H1 (cell line): ENCODE measurements around the gene SLC7A9.

Source experiments
- ASH2L ChIP-seq: fragments of 200-600, 300-600 bp; sonication (generic); IDR thresholded peaks from one replicate; pipeline ENCODE4 v1.7.1; 2017; ENCODE audit warnings: low read length
- CBX5 ChIP-seq: fragments of 300-800, 300-1000 bp; sonication (generic); IDR thresholded peaks from 2 replicates; pipeline ENCODE4 v1.7.1; 2016; ENCODE audit warnings: antibody characterized with exemption, low read length, low read depth
- EZH2 ChIP-seq: fragments of 200-600 bp; sonication (generic); IDR thresholded peaks from 2 replicates; pipeline ENCODE4 v1.7.1; 2012; ENCODE audit warnings: low read depth, mild to moderate bottlenecking, moderate library complexity, low read length, inconsistent platforms; ENCODE audit not compliant: severe bottlenecking
- POLR2A ChIP-seq, 2 experiments: IDR thresholded peaks; 1 replicate in 1 of 2; 2 replicates in 1 of 2; pipeline ENCODE4 v1.6.1; 2011; ENCODE audit warnings: low read depth in 2 of 2, low read length in 2 of 2, mild to moderate bottlenecking in 2 of 2; ENCODE audit errors: control extremely low read depth in 1 of 2
- POLR2AphosphoS5 ChIP-seq: IDR thresholded peaks from 2 replicates; pipeline ENCODE4 v1.6.1; 2011; ENCODE audit warnings: low read depth, low read length
- RAD21 ChIP-seq, 2 experiments: IDR thresholded peaks in 1 of 2; conservative IDR thresholded peaks in 1 of 2; 2 replicates each; pipeline ENCODE4 v1.6.1; 2011; ENCODE audit warnings: low read depth in 2 of 2, low read length in 2 of 2, improper control_type of control experiment in 1 of 2, inconsistent platforms in 1 of 2, mild to moderate bottlenecking in 1 of 2, moderate library complexity in 1 of 2
- RBBP5 ChIP-seq: IDR thresholded peaks from 2 replicates; pipeline ENCODE4 v1.7.1; 2012; ENCODE audit warnings: low read depth, mild to moderate bottlenecking, inconsistent platforms, low read length, moderate library complexity, borderline replicate concordance
- RFX5 ChIP-seq: IDR thresholded peaks from 2 replicates; pipeline ENCODE4 v1.6.1; 2011; ENCODE audit warnings: low read depth, low read length, improper control_type of control experiment, borderline replicate concordance
- TEAD4 ChIP-seq: IDR thresholded peaks from 2 replicates; pipeline ENCODE4 v1.6.1; 2012; ENCODE audit warnings: low read depth, low read length, inconsistent platforms, mixed read lengths
- YY1 ChIP-seq: IDR thresholded peaks from 2 replicates; pipeline ENCODE4 v1.6.1; 2011; ENCODE audit warnings: low read depth, mild to moderate bottlenecking, low read length
- ZNF274 ChIP-seq: IDR thresholded peaks from 2 replicates; pipeline ENCODE4 v1.7.0; 2012; ENCODE audit warnings: low read length, borderline replicate concordance; ENCODE audit errors: extremely low read depth
- TF ChIP-seq, protein P1 (sequence below), 3 experiments: IDR thresholded peaks; 1 replicate in 2 of 3; 2 replicates in 1 of 3; pipeline versions ENCODE4 v1.5.1 to v1.6.1; 2011; ENCODE audit warnings: low read length in 3 of 3, mild to moderate bottlenecking in 3 of 3, inconsistent platforms in 2 of 3, low read depth in 1 of 3, moderate library complexity in 1 of 3; ENCODE audit not compliant: insufficient read depth in 1 of 3; ENCODE audit errors: control extremely low read depth in 1 of 3
- TF ChIP-seq, protein P2 (sequence below): IDR thresholded peaks from 2 replicates; pipeline ENCODE4 v1.6.1; 2012; ENCODE audit warnings: inconsistent platforms

DNA sequence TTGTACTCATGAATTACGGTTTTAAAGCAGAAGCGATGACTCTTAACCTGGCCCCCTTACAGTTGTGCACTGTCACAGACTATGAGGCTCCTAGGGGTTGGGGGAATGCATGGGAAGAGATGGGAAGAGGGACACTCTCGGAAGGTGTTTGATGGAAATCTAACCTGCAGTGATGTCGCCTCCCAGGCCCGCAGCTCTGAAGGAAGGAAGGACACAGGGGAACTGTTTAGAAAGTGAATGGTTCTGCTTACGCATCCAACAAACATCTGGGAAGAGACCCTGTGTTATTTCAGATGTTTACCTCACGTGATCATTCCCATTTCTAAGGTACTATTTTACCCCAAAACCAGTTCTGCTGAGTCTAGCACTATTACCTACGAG, 48.0 kb upstream of the SLC7A9 start:
- TF ChIP-seq, protein P1, sequence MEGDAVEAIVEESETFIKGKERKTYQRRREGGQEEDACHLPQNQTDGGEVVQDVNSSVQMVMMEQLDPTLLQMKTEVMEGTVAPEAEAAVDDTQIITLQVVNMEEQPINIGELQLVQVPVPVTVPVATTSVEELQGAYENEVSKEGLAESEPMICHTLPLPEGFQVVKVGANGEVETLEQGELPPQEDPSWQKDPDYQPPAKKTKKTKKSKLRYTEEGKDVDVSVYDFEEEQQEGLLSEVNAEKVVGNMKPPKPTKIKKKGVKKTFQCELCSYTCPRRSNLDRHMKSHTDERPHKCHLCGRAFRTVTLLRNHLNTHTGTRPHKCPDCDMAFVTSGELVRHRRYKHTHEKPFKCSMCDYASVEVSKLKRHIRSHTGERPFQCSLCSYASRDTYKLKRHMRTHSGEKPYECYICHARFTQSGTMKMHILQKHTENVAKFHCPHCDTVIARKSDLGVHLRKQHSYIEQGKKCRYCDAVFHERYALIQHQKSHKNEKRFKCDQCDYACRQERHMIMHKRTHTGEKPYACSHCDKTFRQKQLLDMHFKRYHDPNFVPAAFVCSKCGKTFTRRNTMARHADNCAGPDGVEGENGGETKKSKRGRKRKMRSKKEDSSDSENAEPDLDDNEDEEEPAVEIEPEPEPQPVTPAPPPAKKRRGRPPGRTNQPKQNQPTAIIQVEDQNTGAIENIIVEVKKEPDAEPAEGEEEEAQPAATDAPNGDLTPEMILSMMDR (IDR thresholded peaks at IDR 0.05; ENCODE audit: control extremely low read depth in 1 of 3, insufficient read depth in 1 of 3, low read depth in 1 of 3, low read length in 3 of 3): no peak
- TF ChIP-seq POLR2AphosphoS5: no peak
- TF ChIP-seq, protein P2, sequence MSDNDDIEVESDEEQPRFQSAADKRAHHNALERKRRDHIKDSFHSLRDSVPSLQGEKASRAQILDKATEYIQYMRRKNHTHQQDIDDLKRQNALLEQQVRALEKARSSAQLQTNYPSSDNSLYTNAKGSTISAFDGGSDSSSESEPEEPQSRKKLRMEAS: no peak
- TF ChIP-seq EZH2: no peak
- TF ChIP-seq POLR2A (IDR thresholded peaks at IDR 0.05; ENCODE audit: control extremely low read depth in 1 of 2, low read depth in 2 of 2, low read length in 2 of 2): no peak
- no peak for TF ChIP-seq ZNF274
- no peak for TF ChIP-seq RBBP5
- TF ChIP-seq YY1: no peak
- TF ChIP-seq RAD21 (IDR thresholded peaks at IDR 0.05 in 1 of 2, conservative IDR thresholded peaks at IDR 0.05 in 1 of 2; ENCODE audit: low read depth in 2 of 2, low read length in 2 of 2): no peak
- TF ChIP-seq ASH2L: no peak
- TF ChIP-seq RFX5: no peak
- TF ChIP-seq TEAD4: no peak
- no peak for TF ChIP-seq CBX5
